Aortic smooth muscle cell (primary cell): ENCODE data around the gene MYO1F. TPM values are rescaled to one million over a fixed set of nuclear protein-coding genes. Genes with fewer than 3 reads are reported as not detected.

ENCODE experiments used
- total RNA-seq: library from RNA; depleted of rRNA; stranded (reverse); fragments of >200 nt; gene quantifications from 2 replicates; pipeline ENCODE4 v1.2.3, GENCODE V29; 2014

The MYO1F gene
- total RNA-seq, result 0.13 and 0.19 TPM in 2 replicates

GRCh38 chr19:8577247-8577646 is at the start of gene MYO1F:
Gene MYO1F (minus strand): TSS chr19:8577442. CDS start chr19:8577309, 133 bp downstream.

DNA sequence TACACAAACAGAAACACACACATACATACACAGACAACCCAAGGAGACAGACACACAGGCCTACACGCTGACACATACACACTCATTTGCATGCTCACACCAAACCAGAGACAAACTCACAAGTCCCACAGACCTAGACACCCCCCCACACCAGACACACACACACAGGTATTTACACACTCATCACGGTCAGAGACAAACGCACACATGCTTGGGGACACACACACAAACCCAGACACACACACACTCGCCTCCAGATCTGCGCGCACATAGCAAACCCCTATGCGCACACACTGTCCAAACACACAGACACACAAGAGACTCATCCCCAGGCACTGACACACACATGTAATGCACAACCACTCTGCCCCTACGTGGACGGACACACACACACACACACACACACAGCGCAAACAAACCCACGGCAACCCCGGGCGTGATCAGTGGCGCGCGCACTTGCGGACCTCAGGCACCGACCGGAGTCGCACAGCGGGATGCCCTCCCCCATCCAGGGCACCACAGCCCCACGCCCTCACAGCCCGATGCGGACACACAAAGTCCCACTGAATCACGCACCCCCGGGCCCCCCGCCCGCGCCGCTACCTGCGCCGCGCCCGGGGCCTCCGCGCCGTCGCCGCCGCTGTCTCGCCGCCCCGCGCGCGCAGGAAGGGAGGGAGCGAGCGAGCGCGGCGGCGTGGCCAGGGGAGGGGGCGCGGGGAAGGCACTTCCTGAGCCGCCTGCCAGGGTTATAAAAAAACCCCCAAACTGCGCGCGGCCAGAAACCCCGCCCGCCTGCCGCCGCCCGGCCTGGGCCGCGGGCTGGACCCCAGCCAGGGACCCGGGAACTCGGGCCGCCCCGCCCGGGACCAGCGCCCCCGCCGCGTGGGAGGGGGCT is 33.0 kb upstream of the MYO1F start, which contains the start of gene ADAMTS10:
TSS of gene ADAMTS10 (minus strand) at position 675 of the 895 bp plus-strand sequence. CDS start 5,005 bp downstream, outside the sequence.

DNA sequence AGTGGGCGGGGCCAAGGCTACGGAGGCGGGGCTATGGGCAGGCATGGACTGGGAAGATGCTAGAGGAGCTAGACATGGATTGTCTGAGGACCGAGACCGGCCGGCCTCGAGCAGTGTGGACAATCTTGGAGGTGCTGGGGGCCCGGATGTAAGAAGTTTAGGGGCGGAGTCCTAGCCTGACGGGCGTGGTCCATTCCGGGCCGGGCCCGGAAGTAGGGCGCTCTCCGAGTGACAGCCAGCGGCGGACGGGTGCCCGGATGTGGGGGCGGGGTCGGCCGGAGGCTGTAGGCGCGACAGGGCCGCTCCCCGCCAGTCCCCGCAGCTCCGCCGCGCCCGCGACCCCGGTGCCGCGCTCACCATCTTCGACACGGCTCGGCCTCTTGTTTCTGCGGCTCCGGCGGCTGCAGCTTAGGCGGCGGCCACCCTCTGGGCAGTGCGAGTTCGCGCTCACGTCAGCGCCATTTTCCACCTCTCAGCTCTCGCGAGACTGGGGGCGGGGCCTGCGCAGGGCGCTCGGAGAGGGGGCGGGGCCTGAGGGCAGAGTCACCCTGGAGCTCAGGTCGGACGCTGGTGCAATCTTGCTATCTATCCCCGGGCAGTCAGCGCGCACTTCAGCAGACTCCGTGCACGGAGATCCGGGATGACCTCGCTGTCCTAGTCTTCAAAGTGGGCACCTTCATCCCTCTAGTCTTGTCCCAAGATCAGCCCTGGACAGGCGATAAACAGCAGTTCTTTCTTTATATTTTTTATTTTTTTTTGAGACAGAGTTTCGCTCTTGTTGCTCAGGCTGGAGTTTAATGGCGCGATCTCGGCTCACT is 63.3 kb downstream of the MYO1F start, which contains the start of gene ZNF414:
TSS of gene ZNF414 (minus strand) at position 481 of the 818 bp plus-strand sequence. CDS start at position 360, 121 bp downstream.

Other genes starting within 250 kb of the MYO1F start
- 0.44 and 0.53 TPM in 2 replicates for gene KANK3, start 234.2 kb downstream of the MYO1F start, total RNA-seq
- 1.2 and 1.7 TPM in 2 replicates for gene ANGPTL4, start 213.3 kb downstream of the MYO1F start, total RNA-seq
- 63.0 and 81.0 TPM in 2 replicates for gene RAB11B, start 187.1 kb downstream of the MYO1F start, total RNA-seq
- gene MARCHF2, start 164.1 kb downstream of the MYO1F start, total RNA-seq, result 87.9 and 103 TPM in 2 replicates
- gene HNRNPM, start 132.5 kb downstream of the MYO1F start, total RNA-seq, result 53.4 and 58.2 TPM in 2 replicates
- gene PRAM1, start 74.8 kb downstream of the MYO1F start, total RNA-seq, result not detected in 2 replicates
- gene ZNF414, start 63.3 kb downstream of the MYO1F start, total RNA-seq, result 3.1 and 3.2 TPM in 2 replicates
- 12.0 and 24.2 TPM in 2 replicates for gene ADAMTS10, start 33.3 kb upstream of the MYO1F start, total RNA-seq
- not detected in 2 replicates for gene NFILZ, start 53.2 kb upstream of the MYO1F start, total RNA-seq
- gene ACTL9, start 121.4 kb upstream of the MYO1F start, total RNA-seq, result not detected in 2 replicates
- gene OR2Z1, start 144.2 kb upstream of the MYO1F start, total RNA-seq, result not detected in 2 replicates